Neural cell (in vitro differentiated cells): ENCODE measurements around the gene PEA15. TPM values are rescaled to one million over a fixed set of nuclear protein-coding genes. Genes with fewer than 3 reads are reported as not detected.

Source experiments
- H2AFZ ChIP-seq: fragments of 200-600, 300-800 bp; sonication (generic), shearing (Covaris generic); 2 replicates; pipeline ENCODE4 v1.6.0; 2014; ENCODE audit warnings: low read depth, mild to moderate bottlenecking, antibody characterized with exemption, low read length, moderate library complexity
- H3F3A ChIP-seq: fragments of 200-600 bp; shearing (Covaris generic); 2 replicates; pipeline ENCODE4 v1.6.1; 2016; ENCODE audit warnings: mild to moderate bottlenecking, moderate library complexity, mixed read lengths, antibody characterized with exemption, low read length; ENCODE audit not compliant: insufficient read depth, poor library complexity, severe bottlenecking
- H3K27ac ChIP-seq: fragments of 200-600, 300-800 bp; sonication (generic), shearing (Covaris generic); 2 replicates; pipeline ENCODE4 v1.5.1; 2014; ENCODE audit warnings: mild to moderate bottlenecking, low read length, moderate library complexity
- H3K27me3 ChIP-seq: fragments of 300-800, 200-600 bp; sonication (generic), shearing (Covaris generic); 2 replicates; pipeline ENCODE4 v1.6.0; 2014; ENCODE audit warnings: mild to moderate bottlenecking, low read depth, low read length, moderate library complexity; ENCODE audit not compliant: insufficient read depth
- H3K36me3 ChIP-seq: fragments of 300-800, 200-600 bp; sonication (generic), shearing (Covaris generic); 2 replicates; pipeline ENCODE4 v1.5.1; 2014; ENCODE audit warnings: mild to moderate bottlenecking, antibody characterized with exemption, low read length, moderate library complexity; ENCODE audit not compliant: insufficient read depth
- H3K4me2 ChIP-seq: fragments of 300-800, 200-600 bp; sonication (generic), shearing (Covaris generic); 2 replicates; pipeline ENCODE4 v1.6.0; 2014; ENCODE audit warnings: mild to moderate bottlenecking, low read length
- H3K4me3 ChIP-seq: fragments of 300-800, 200-600 bp; sonication (generic), shearing (Covaris generic); 2 replicates; pipeline ENCODE4 v1.5.1; 2014; ENCODE audit warnings: mild to moderate bottlenecking, low read length, moderate library complexity
- H3K79me2 ChIP-seq: fragments of 200-600 bp; shearing (Covaris generic); replicated peaks from 2 replicates; pipeline ENCODE4 v1.6.0; 2014; ENCODE audit warnings: mild to moderate bottlenecking, low read length, moderate library complexity; ENCODE audit not compliant: insufficient read depth
- H3K9ac ChIP-seq: fragments of 300-800, 200-600 bp; sonication (generic), shearing (Covaris generic); 2 replicates; pipeline ENCODE4 v1.6.1; 2016; ENCODE audit warnings: mild to moderate bottlenecking, low read length, mixed read lengths
- H3K9me2 ChIP-seq: fragments of 200-600 bp; shearing (Covaris generic); 2 replicates; pipeline ENCODE4 v1.6.1; 2016; ENCODE audit warnings: mild to moderate bottlenecking, low read length, mixed read lengths; ENCODE audit not compliant: insufficient read depth
- H3K9me3 ChIP-seq: fragments of 200-600, 300-800 bp; sonication (generic), shearing (Covaris generic); 2 replicates; pipeline ENCODE4 v1.6.1; 2016; ENCODE audit warnings: mild to moderate bottlenecking, mixed run types, low read length, moderate library complexity, mixed read lengths
- H4K20me1 ChIP-seq: fragments of 200-600 bp; shearing (Covaris generic); 2 replicates; pipeline ENCODE4 v1.6.1; 2016; ENCODE audit warnings: mild to moderate bottlenecking, mixed run types; ENCODE audit not compliant: insufficient read depth
- CTCF ChIP-seq: fragments of 450-650 bp; IDR thresholded peaks from 2 replicates; pipeline ENCODE4 v1.5.1; 2014; ENCODE audit warnings: antibody characterized with exemption, mild to moderate bottlenecking, moderate library complexity; ENCODE audit not compliant: poor library complexity, severe bottlenecking
- EP300 ChIP-seq: fragments of 450-650 bp; conservative IDR thresholded peaks from 2 replicates; pipeline ENCODE4 v1.6.1; 2014; ENCODE audit warnings: antibody characterized with exemption, mild to moderate bottlenecking, moderate library complexity; ENCODE audit not compliant: poor library complexity, severe bottlenecking
- EZH2 ChIP-seq: fragments of 200-600, 300-800 bp; shearing (Covaris generic), sonication (generic); IDR thresholded peaks from 2 replicates; pipeline ENCODE4 v1.6.1; 2014; ENCODE audit warnings: antibody characterized with exemption, low read length, borderline replicate concordance, mild to moderate bottlenecking; ENCODE audit not compliant: insufficient read depth, poor library complexity, severe bottlenecking
- MXI1 ChIP-seq: fragments of 450-650 bp; conservative IDR thresholded peaks from 2 replicates; pipeline ENCODE4 v1.6.1; 2014; ENCODE audit warnings: antibody characterized with exemption, mild to moderate bottlenecking; ENCODE audit not compliant: poor library complexity, severe bottlenecking
- POLR2AphosphoS5 ChIP-seq: IDR thresholded peaks from 2 replicates; pipeline ENCODE4 v1.6.1; 2012
- RAD21 ChIP-seq: fragments of 450-650 bp; conservative IDR thresholded peaks from 2 replicates; pipeline ENCODE4 v1.6.1; 2014; ENCODE audit warnings: antibody characterized with exemption, mild to moderate bottlenecking, moderate library complexity
- REST ChIP-seq: IDR thresholded peaks from 2 replicates; pipeline ENCODE4 v1.6.1; 2012; ENCODE audit warnings: borderline replicate concordance
- SMC3 ChIP-seq: fragments of 450-650 bp; conservative IDR thresholded peaks from 2 replicates; pipeline ENCODE4 v1.6.1; 2014; ENCODE audit warnings: antibody characterized with exemption, mild to moderate bottlenecking, moderate library complexity; ENCODE audit not compliant: poor library complexity
- TAF1 ChIP-seq: IDR thresholded peaks from 2 replicates; pipeline ENCODE4 v1.6.1; 2012; ENCODE audit warnings: low read depth
- polyA plus RNA-seq: library from polyadenylated mRNA; depleted of rRNA; stranded (reverse); fragments of >200 nt; gene quantifications from 2 replicates; pipeline ENCODE4 v1.2.3, GENCODE V29; 2014

PEA15 gene
- polyA plus RNA-seq, 1 donor from 2014 or later: 46.4 TPM

GRCh38 chr1:160226623-160227022 is 21.4 kb downstream of the PEA15 start:
- Histone ChIP-seq H3F3A (no peaks in the 10 kb centered on the region), H3K79me2 (no peaks in the 10 kb centered on the region), H3K4me3 (no peak overlapping the region), H3K4me2 (no peak overlapping the region), H3K27ac (no peak overlapping the region), H3K36me3 (peaks cover 4% of the 10 kb centered on the region), H3K27me3 (no peaks in the 10 kb centered on the region), H2AFZ (no peak overlapping the region), H3K9me2 (no peaks in the 10 kb centered on the region), H3K9me3 (no peaks in the 10 kb centered on the region), H3K9ac (no peak overlapping the region), H4K20me1 (no peaks in the 10 kb centered on the region)
- TF ChIP-seq EP300: no peak
- TF ChIP-seq REST: no peak
- TF ChIP-seq TAF1: no peak
- no peak for TF ChIP-seq POLR2AphosphoS5
- TF ChIP-seq MXI1: no peak
- no peak for TF ChIP-seq EZH2
- TF ChIP-seq RAD21: no peak
- TF ChIP-seq SMC3: no peak
- no peak for TF ChIP-seq CTCF

GRCh38 chr1:160227034-160227433 is 21.9 kb downstream of the PEA15 start:
- H2AFZ ChIP-seq: no peak overlapping the region
- H3K4me3 ChIP-seq: no peak overlapping the region
- no peaks in the 10 kb centered on the region for H4K20me1 ChIP-seq
- no peak overlapping the region for H3K4me2 ChIP-seq
- H3K9me2 ChIP-seq: no peaks in the 10 kb centered on the region
- TF ChIP-seq EP300 (no peak), CTCF (no peak), SMC3 (no peak), REST (no peak), MXI1 (no peak), POLR2AphosphoS5 (no peak), RAD21 (no peak), EZH2 (no peak), TAF1 (no peak)
- no peak overlapping the region for H3K27ac ChIP-seq
- no peaks in the 10 kb centered on the region for H3K27me3 ChIP-seq
- H3K9me3 ChIP-seq: no peaks in the 10 kb centered on the region
- no peaks in the 10 kb centered on the region for H3F3A ChIP-seq
- H3K9ac ChIP-seq: no peak overlapping the region
- H3K36me3 ChIP-seq: peaks cover 4% of the 10 kb centered on the region
- H3K79me2 ChIP-seq: no peaks in the 10 kb centered on the region
